Parathyroid adenoma (tissue), 2 donors: ENCODE results near the gene GLI3.

Experiments
- H2AFZ ChIP-seq: fragments of 300-600 bp; sonication (generic); one replicate; pipeline ENCODE4 v1.7.0; 2017; ENCODE audit warnings: antibody characterized with exemption, mild to moderate bottlenecking
- H3K27ac ChIP-seq: fragments of 300-600 bp; sonication (generic); one replicate; pipeline ENCODE4 v1.7.0; 2017
- H3K27me3 ChIP-seq: fragments of 300-600 bp; sonication (generic); one replicate; pipeline ENCODE4 v1.7.0; 2017; ENCODE audit warnings: low read length; ENCODE audit not compliant: control insufficient read depth, insufficient read depth
- H3K36me3 ChIP-seq: fragments of 300-600 bp; sonication (generic); one replicate; pipeline ENCODE4 v1.7.0; 2017; ENCODE audit warnings: low read length; ENCODE audit not compliant: control insufficient read depth, insufficient read depth
- H3K4me1 ChIP-seq: fragments of 300-600 bp; sonication (generic); one replicate; pipeline ENCODE4 v1.7.0; 2017; ENCODE audit warnings: control low read depth
- H3K4me2 ChIP-seq: fragments of 300-600 bp; sonication (generic); one replicate; pipeline ENCODE4 v1.7.0; 2017; ENCODE audit warnings: low read length
- H3K4me3 ChIP-seq: fragments of 300-600 bp; sonication (generic); one replicate; pipeline ENCODE4 v1.7.0; 2017; ENCODE audit warnings: low read depth, low read length
- H3K79me2 ChIP-seq: fragments of 300-600 bp; sonication (generic); one replicate; pipeline ENCODE4 v1.7.0; 2017; ENCODE audit warnings: control low read depth
- H3K9ac ChIP-seq: fragments of 300-600 bp; sonication (generic); one replicate; pipeline ENCODE4 v1.7.0; 2017; ENCODE audit warnings: mild to moderate bottlenecking
- H3K9me3 ChIP-seq: fragments of 300-600 bp; sonication (generic); one replicate; pipeline ENCODE4 v1.7.0; 2017; ENCODE audit warnings: low read length; ENCODE audit not compliant: control insufficient read depth
- TF ChIP-seq, protein P1 (sequence below): fragments of 300-600 bp; sonication (generic); IDR thresholded peaks from one replicate; pipeline ENCODE4 v1.7.0; 2017; ENCODE audit warnings: antibody characterized with exemption, mild to moderate bottlenecking
- donor health status: primary hyperparathyroidism.

Gene GLI3

DNA sequence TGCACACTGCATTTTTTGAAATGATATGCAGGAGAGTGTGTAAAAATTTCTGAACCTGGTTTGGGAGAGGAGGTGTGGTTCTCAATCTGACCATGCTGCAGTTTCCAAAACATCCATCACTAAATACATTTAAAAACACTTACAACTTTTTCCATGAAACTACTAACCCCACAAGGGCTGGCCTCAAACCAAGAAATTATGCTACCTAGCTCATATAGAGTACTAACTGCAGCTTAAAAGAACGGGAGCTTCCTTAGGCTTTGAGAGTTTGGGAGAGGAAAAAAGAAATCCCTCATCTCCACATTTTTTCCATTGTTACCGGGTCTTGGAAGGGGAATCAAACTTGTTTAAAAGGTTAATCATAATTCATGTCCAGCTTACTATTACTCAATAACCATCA, 214.2 kb downstream of the GLI3 start:
- H3K36me3 ChIP-seq, result no peaks in the 10 kb centered on the region
- H3K4me3 ChIP-seq, result no peak overlapping the region
- no peaks in the 10 kb centered on the region for H3K27me3 ChIP-seq
- H3K27ac ChIP-seq, result no peak overlapping the region
- H3K9ac ChIP-seq, result no peak overlapping the region
- H3K4me1 ChIP-seq, result no peaks in the 10 kb centered on the region
- H3K4me2 ChIP-seq, result no peak overlapping the region
- H3K9me3 ChIP-seq, result no peaks in the 10 kb centered on the region
- H3K79me2 ChIP-seq, result no peaks in the 10 kb centered on the region
- TF ChIP-seq, protein P1, sequence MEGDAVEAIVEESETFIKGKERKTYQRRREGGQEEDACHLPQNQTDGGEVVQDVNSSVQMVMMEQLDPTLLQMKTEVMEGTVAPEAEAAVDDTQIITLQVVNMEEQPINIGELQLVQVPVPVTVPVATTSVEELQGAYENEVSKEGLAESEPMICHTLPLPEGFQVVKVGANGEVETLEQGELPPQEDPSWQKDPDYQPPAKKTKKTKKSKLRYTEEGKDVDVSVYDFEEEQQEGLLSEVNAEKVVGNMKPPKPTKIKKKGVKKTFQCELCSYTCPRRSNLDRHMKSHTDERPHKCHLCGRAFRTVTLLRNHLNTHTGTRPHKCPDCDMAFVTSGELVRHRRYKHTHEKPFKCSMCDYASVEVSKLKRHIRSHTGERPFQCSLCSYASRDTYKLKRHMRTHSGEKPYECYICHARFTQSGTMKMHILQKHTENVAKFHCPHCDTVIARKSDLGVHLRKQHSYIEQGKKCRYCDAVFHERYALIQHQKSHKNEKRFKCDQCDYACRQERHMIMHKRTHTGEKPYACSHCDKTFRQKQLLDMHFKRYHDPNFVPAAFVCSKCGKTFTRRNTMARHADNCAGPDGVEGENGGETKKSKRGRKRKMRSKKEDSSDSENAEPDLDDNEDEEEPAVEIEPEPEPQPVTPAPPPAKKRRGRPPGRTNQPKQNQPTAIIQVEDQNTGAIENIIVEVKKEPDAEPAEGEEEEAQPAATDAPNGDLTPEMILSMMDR, result no peak
- H2AFZ ChIP-seq, result no peak overlapping the region

DNA sequence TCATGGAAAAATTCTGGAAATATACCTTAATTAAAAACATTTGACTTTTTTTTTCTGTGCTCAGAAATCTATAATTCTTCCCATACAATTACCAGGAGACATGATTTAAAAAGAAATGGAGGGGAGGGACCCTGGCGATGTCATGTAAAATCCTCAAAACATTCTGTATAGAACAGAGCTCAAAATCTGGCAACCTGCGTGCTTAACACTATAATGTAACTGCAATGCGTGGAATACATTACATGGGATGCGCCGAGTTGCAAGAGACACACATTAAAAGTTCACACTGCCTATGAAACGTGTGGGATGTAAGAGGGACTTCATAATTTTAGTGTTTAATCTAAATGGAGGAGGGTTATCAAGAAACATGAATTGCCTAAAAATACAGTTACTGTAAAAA, 215.0 kb downstream of the GLI3 start:
- Histone ChIP-seq H2AFZ (no peak overlapping the region), H3K27ac (no peak overlapping the region), H3K9me3 (no peaks in the 10 kb centered on the region), H3K4me3 (no peak overlapping the region), H3K27me3 (no peaks in the 10 kb centered on the region), H3K36me3 (no peaks in the 10 kb centered on the region), H3K9ac (no peak overlapping the region), H3K79me2 (no peaks in the 10 kb centered on the region), H3K4me2 (no peak overlapping the region), H3K4me1 (no peaks in the 10 kb centered on the region)
- TF ChIP-seq, protein P1, result no peak

DNA sequence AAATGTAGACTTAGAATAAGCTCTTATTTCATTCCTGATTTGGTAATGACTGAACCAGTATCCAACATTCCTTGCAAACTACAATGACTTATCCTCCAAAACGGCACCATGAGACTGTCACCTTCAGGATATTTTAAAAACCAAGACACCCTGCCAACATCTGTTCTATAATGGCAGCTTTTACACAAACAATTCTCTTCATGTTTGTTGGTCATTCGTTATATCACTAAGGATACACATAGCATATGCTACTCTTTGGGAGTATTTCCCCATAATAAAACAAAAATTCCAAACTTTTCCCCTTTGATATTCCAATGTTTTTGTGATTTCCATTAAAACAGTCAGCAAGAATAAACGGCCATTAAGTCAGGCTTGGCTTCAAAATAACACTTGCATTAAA, 215.4 kb downstream of the GLI3 start:
- no peak overlapping the region for H3K9ac ChIP-seq
- no peaks in the 10 kb centered on the region for H3K4me1 ChIP-seq
- H2AFZ ChIP-seq, result no peak overlapping the region
- no peaks in the 10 kb centered on the region for H3K9me3 ChIP-seq
- TF ChIP-seq, protein P1, result no peak
- H3K79me2 ChIP-seq, result no peaks in the 10 kb centered on the region
- H3K27ac ChIP-seq, result no peak overlapping the region
- H3K27me3 ChIP-seq, result no peaks in the 10 kb centered on the region
- no peaks in the 10 kb centered on the region for H3K36me3 ChIP-seq
- no peak overlapping the region for H3K4me2 ChIP-seq
- no peak overlapping the region for H3K4me3 ChIP-seq

DNA sequence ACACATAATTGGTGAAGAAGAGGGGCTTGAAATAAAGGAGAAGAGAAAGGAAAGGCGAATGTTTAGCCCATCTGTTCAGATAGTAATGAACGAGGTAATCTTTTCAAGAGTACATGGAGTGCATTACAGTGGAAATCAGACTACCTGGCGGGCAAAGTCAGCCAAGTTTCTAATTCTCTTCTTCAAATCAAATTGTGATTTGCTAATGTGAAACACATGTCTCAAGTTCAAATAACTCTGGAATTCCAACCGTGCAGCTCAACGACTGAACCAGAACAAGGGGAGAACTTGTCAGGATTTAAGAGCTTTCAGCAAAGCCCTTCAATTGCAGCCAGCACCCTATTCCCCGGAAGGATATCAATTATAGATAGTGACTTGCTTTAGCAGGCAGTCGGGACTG, 216.9 kb downstream of the GLI3 start:
- Histone ChIP-seq H2AFZ (no peak overlapping the region), H3K4me2 (no peak overlapping the region), H3K4me3 (no peak overlapping the region), H3K36me3 (no peaks in the 10 kb centered on the region), H3K27ac (no peak overlapping the region), H3K4me1 (no peaks in the 10 kb centered on the region), H3K9me3 (no peaks in the 10 kb centered on the region), H3K79me2 (no peaks in the 10 kb centered on the region), H3K27me3 (no peaks in the 10 kb centered on the region), H3K9ac (no peak overlapping the region)
- TF ChIP-seq, protein P1, result no peak

DNA sequence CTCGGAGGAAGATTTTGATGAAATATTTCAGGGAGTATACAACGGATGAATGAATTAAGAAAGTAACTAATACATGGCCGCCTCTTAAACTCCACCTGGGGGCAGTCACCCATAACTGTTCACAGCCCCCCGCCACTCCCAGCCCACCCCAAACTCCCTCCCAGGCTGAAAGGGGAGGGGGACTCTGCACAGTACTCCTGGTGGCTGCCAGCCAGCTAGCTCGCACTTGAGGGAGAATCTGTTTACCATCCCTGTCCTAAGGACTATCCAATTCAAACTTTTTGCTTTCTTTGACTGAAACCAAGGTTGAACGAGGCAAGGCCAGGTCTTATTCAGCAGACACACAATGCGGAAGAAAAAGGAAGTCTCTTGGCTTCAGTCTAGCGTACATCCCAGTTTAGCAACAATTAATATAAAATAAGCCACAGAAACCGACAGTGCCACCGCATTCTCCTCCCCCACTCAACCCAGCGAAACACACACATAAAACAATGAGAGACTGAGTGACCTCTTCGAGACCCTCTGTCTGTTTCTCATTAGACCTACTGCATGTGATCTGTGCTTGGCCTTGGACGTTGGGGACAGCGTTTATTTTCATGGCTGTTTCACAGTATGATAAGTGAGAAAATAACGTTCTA, 219.5 kb downstream of the GLI3 start:
- TF ChIP-seq, protein P1, result no peak
- no peaks in the 10 kb centered on the region for H3K9me3 ChIP-seq
- no peaks in the 10 kb centered on the region for H3K36me3 ChIP-seq
- no peaks in the 10 kb centered on the region for H3K79me2 ChIP-seq
- no peak overlapping the region for H3K9ac ChIP-seq
- no peak overlapping the region for H3K27ac ChIP-seq
- H3K4me2 ChIP-seq, result no peak overlapping the region
- H3K4me1 ChIP-seq, result no peaks in the 10 kb centered on the region
- H3K27me3 ChIP-seq, result no peaks in the 10 kb centered on the region
- no peak overlapping the region for H2AFZ ChIP-seq
- no peak overlapping the region for H3K4me3 ChIP-seq
